Nephron progenitor cell (in vitro differentiated cells): ENCODE results near the gene PAK3.
A peak's percentile ranks its signal among the peaks of the same experiment; 100 is the strongest.

Source experiments
- DNase-seq: peaks from one replicate; pipeline ENCODE4 v3.0.0; 2021
- H3K27ac Mint-ChIP-seq: 2 replicates; pipeline ENCODE4 v1.8.0; 2021; ENCODE audit warnings: mild to moderate bottlenecking, moderate library complexity, mixed read lengths
- H3K27me3 Mint-ChIP-seq: 2 replicates; pipeline ENCODE4 v1.8.0; 2021; ENCODE audit warnings: mild to moderate bottlenecking, low read depth, mixed read lengths; ENCODE audit not compliant: poor library complexity
- H3K36me3 Mint-ChIP-seq: 2 replicates; pipeline ENCODE4 v1.8.0; 2021; ENCODE audit warnings: low read depth, mixed read lengths
- H3K4me1 Mint-ChIP-seq: 2 replicates; pipeline ENCODE4 v1.8.0; 2021; ENCODE audit warnings: mixed read lengths
- H3K4me3 Mint-ChIP-seq: 2 replicates; pipeline ENCODE4 v1.8.0; 2021; ENCODE audit warnings: mild to moderate bottlenecking, moderate library complexity, mixed read lengths
- H3K9me3 Mint-ChIP-seq: 2 replicates; pipeline ENCODE4 v1.8.0; 2021; ENCODE audit warnings: mild to moderate bottlenecking, moderate library complexity, mixed read lengths
- CTCF ChIP-seq: fragments of 200-600 bp; sonication (generic); IDR thresholded peaks from 2 replicates; pipeline ENCODE4 v1.5.0; 2021; ENCODE audit warnings: antibody characterized with exemption

The PAK3 gene

GRCh38 chrX:111086591-111087006, 9.4 kb upstream of the PAK3 start:
- Mint-ChIP-seq H3K36me3 (no peaks in the 10 kb centered on the region), H3K4me3 (no peak overlapping the region), H3K27me3 (peaks cover 25% of the 10 kb centered on the region), H3K4me1 (peaks cover 49% of the 10 kb centered on the region), H3K9me3 (no peaks in the 10 kb centered on the region), H3K27ac (peak overlapping the region; percentile 48)
- TF ChIP-seq CTCF = no peak
- no peak for DNase-seq

DNA sequence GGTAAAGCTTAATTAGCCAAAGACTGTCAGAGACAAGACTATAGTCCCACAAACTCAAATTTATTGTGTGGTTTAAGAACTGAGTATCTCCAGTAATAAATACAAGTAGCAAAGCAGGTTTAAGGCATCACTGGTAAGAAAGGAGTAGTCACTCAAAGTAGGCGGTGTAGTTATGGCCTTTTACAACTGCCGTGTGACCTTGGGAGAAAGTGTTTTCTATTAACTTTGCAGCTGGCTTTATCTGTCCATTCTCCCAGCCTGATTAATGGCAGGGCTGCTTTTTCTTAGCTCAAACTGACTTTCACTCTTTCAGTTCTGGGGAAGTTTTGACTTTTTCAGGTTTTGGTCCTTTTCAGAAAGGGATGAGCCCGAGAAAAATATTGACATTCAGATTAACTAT, 7.4 kb upstream of the PAK3 start:
- no peak for DNase-seq
- Mint-ChIP-seq H3K4me1 (peaks cover 49% of the 10 kb centered on the region), H3K36me3 (no peaks in the 10 kb centered on the region), H3K4me3 (no peak overlapping the region), H3K27me3 (peaks cover 37% of the 10 kb centered on the region), H3K9me3 (no peaks in the 10 kb centered on the region), H3K27ac (no peak overlapping the region)
- no peak for TF ChIP-seq CTCF

DNA sequence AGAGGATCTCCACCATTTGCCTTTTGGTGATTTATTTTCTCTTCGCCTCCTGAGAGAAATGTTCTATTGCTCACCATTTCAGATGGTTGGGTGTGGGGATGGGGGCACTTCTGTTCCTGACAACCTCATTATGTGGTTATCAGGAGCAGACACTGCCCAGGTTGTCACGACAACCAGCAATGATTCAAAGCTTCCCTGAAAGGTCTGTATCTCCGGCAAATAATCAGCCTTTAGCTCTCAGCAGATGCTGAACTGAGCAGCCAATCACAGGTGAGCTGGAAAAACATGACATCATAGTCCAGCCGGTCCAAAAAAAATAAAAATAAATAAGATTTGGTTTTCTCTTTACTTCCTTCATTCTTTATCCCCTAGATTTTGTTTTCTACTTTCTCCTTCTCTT, 5.5 kb upstream of the PAK3 start:
- Mint-ChIP-seq H3K4me1 (peaks cover 39% of the 10 kb centered on the region), H3K27ac (no peak overlapping the region), H3K36me3 (no peaks in the 10 kb centered on the region), H3K9me3 (no peaks in the 10 kb centered on the region), H3K4me3 (no peak overlapping the region), H3K27me3 (peaks cover 49% of the 10 kb centered on the region)
- DNase-seq = no peak
- no peak for TF ChIP-seq CTCF

DNA sequence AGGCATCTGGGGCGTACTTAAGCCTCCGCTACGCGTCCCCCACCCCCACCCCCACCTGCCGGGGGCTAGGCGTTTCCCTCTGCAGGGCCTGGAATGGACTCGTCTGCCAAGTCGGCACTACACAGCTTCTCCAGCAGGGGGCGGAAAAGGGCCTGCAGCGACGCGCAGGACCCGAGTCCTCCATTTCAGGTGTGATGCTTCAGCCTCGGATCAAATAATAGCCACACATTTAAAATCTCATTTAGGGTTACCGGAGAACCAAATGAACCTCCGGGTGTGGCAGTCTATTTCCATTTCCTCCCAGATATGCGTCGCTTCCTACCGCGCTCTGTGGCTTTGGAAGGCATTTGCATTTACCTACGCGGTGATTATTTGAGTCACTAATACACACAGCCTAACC, 2.9 kb downstream of the PAK3 start:
- H3K4me1 Mint-ChIP-seq = peaks cover 23% of the 10 kb centered on the region

DNA sequence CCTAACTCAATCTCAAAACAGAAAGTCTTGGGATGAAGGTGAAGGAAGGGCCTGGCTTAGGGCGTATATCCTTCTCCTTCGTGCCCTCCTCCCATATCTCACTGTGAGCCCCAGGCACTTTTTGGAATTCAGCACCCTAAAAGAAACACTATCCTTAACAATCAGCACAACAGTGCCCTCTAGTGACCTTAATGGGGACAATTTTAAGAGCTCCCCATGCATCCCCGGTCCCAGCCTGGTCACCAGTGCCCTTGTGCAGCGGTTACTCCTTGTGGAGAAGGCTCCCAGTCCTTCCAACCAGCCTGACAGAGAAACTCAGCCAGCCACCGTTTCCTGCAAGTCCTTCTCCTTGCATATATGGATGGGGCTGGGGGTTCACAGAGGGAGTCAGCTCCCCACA, 4.2 kb downstream of the PAK3 start:
- Mint-ChIP-seq H3K9me3 (no peaks in the 10 kb centered on the region), H3K36me3 (no peaks in the 10 kb centered on the region), H3K4me1 (peaks cover 23% of the 10 kb centered on the region), H3K27me3 (peaks cover 26% of the 10 kb centered on the region), H3K4me3 (no peak overlapping the region), H3K27ac (no peak overlapping the region)
- TF ChIP-seq CTCF = peak; percentile 59
- peak; percentile 46 for DNase-seq

More for the DNA sequence above, 2.9 kb downstream of the PAK3 start:
- Mint-ChIP-seq H3K36me3 (no peaks in the 10 kb centered on the region), H3K27me3 (peaks cover 35% of the 10 kb centered on the region), H3K4me3 (no peak overlapping the region), H3K27ac (no peak overlapping the region), H3K9me3 (no peaks in the 10 kb centered on the region)
- peak; percentile 87 for TF ChIP-seq CTCF
- DNase-seq = peak; percentile 85

DNA sequence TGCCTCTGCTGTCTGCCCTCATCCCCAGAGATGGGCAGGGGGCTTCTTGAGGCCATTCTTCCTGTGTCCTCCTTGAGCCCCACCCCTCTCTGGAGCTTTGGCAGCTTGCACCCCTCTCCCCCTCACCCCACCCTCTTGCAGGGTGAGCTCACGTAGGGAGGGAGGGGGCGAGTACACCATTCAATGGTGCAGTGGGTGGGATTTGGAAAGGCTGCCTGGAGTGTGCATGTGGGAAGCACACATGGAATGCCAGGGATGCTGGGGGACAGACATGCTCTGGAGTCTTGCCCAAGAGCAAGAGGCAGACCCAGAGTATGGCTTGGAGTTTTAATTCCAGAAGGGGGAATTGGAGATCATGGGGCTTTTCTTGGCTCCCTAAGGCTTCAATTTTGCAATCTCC, 5.6 kb downstream of the PAK3 start:
- H3K4me3 Mint-ChIP-seq = no peak overlapping the region
- H3K27ac Mint-ChIP-seq = no peak overlapping the region
- TF ChIP-seq CTCF = no peak

More for the DNA sequence above, 5.6 kb downstream of the PAK3 start:
- no peak for DNase-seq
- H3K9me3 Mint-ChIP-seq = no peaks in the 10 kb centered on the region
- peaks cover 15% of the 10 kb centered on the region for H3K4me1 Mint-ChIP-seq
- H3K27me3 Mint-ChIP-seq = peaks cover 17% of the 10 kb centered on the region
- no peaks in the 10 kb centered on the region for H3K36me3 Mint-ChIP-seq
